H1 (cell line): Measurements from ENCODE around the gene PTPRJ. TPM values are rescaled to one million over a fixed set of nuclear protein-coding genes. Genes with fewer than 3 reads are reported as not detected.

ENCODE experiments used
- CREB1 ChIP-seq: IDR thresholded peaks from 2 replicates; pipeline ENCODE4 v1.6.1; 2012; ENCODE audit warnings: inconsistent platforms
- POLR2A ChIP-seq, 2 experiments: IDR thresholded peaks; 1 replicate in 1 of 2; 2 replicates in 1 of 2; pipeline ENCODE4 v1.6.1; 2011; ENCODE audit warnings: low read depth in 2 of 2, low read length in 2 of 2, mild to moderate bottlenecking in 2 of 2; ENCODE audit errors: control extremely low read depth in 1 of 2
- POLR2AphosphoS5 ChIP-seq: IDR thresholded peaks from 2 replicates; pipeline ENCODE4 v1.6.1; 2011; ENCODE audit warnings: low read depth, low read length
- POU5F1 ChIP-seq: IDR thresholded peaks from 2 replicates; pipeline ENCODE4 v1.6.1; 2011; ENCODE audit warnings: low read depth, mild to moderate bottlenecking, low read length, moderate library complexity
- RXRA ChIP-seq: IDR thresholded peaks from 2 replicates; pipeline ENCODE4 v1.6.1; 2011; ENCODE audit warnings: low read depth, mild to moderate bottlenecking, low read length, moderate library complexity; ENCODE audit not compliant: insufficient read depth
- SRF ChIP-seq: IDR thresholded peaks from 2 replicates; pipeline ENCODE4 v1.6.1; 2011; ENCODE audit warnings: mild to moderate bottlenecking, low read depth, low read length, moderate library complexity
- TBP ChIP-seq: IDR thresholded peaks from 2 replicates; pipeline ENCODE4 v1.6.1; 2011; ENCODE audit warnings: low read depth, low read length, improper control_type of control experiment
- polyA plus RNA-seq, 7 experiments: library from polyadenylated mRNA; depleted of rRNA in 3 of 7; stranded (reverse) in 5 of 7; unstranded in 2 of 7; fragments of >200 nt in 5 of 7; fragments of 200-250 nt in 2 of 7; gene quantifications; 1 replicate in 5 of 7; 2 replicates in 1 of 7; 4 replicates in 1 of 7; pipeline versions ENCODE4 v1.2.1 to v1.2.3, GENCODE V29; 2011 to 2013; ENCODE audit warnings: missing spikeins in 2 of 7, mixed read lengths in 2 of 7
- total RNA-seq: library from RNA; stranded (reverse); fragmentation: NEBNext Ultra II Directional; extraction: Animal tissue kit (Norgen Biotek cat#: 25700); gene quantifications from 2 replicates; pipeline ENCODE4 v1.2.1, GENCODE V29; 2021

The PTPRJ gene
- total and polyA plus RNA-seq, 2 of the 8 experiments (the other 6 are each of a cell fraction or from before 2014, with no cell fraction given), result 4.4 to 22.6 TPM

DNA sequence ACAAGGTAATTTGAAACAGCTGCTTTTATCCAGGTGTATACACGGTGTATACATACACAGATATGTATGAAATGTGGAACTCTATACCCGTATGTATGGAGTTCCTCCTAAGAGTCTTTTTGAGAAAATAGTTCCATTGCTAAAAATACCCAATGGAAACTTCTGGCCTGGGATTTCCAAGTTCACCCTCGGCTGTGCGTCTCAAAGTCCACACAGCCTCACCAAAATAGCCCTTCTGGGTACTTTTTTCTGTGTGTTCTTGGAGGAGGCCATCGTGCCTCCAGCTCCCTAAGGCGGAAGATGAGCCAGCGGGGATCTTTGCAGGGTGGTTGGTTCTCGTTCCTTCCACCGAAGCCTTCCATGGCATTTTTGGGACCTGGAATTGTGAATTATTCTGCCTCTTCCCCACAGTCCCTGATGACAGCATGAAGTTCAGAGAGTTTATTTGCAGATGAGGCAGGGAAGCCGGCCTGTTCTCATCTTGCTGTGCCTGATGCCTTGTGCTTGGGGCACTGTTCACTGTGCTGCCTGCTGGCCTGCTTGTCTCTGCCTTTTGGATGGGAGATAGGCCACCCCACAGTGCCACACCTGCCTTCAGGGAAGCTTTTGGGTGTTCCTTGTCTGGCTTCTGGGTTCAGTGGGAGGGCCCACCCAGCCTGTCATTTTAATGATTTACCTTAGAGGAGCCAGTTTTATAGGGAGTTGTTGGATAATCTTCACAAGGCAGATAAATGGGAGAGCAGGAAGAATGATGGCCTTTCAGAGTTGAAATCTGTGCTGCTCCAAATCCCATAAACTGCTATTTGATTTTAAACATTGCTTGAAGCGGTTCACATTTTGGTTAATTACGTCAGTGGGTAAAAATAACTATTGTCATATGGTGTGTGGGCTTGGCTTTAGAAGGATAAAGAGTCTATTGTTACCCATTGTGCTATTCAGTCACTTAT lies 123.5 kb downstream of the PTPRJ start (continued):
- no peak for TF ChIP-seq POU5F1
- no peak for TF ChIP-seq POLR2A (IDR thresholded peaks at IDR 0.05; ENCODE audit: control extremely low read depth in 1 of 2, low read depth in 2 of 2, low read length in 2 of 2)
- TF ChIP-seq POLR2AphosphoS5, result no peak
- no peak for TF ChIP-seq RXRA
- no peak for TF ChIP-seq CREB1
- TF ChIP-seq TBP, result no peak
- no peak for TF ChIP-seq SRF
